ENCODE measurements around the gene RAB6A.

- TF ChIP-seq CTCF (IDR thresholded peaks at IDR 0.05) (no peak), POLR2A (IDR thresholded peaks at IDR 0.05) (no peak), EP300 (IDR thresholded peaks at IDR 0.05) (no peak)
Observed at GRCh38 chr11:73743045-73743444, 17.8 kb downstream of the RAB6A start.

All from sigmoid colon (tissue), 4 donors.